HL-60 (cell line): ENCODE measurements around the gene EPS8.

Experiments
- DNase-seq, 2 experiments: peaks; one replicate each; pipeline ENCODE4 v3.0.0-alpha.2; 2010 to 2020; ENCODE audit warnings: low read depth in 1 of 2, low spot score in 1 of 2
- H3K27ac ChIP-seq: fragments of 250-450 bp; sonication (Bioruptor Pico); replicated peaks from 2 replicates; pipeline ENCODE4 v1.5.1; 2020; ENCODE audit warnings: mild to moderate bottlenecking, moderate library complexity
- H3K27me3 ChIP-seq: fragments of 250-450 bp; sonication (Bioruptor Pico); 2 replicates; pipeline ENCODE4 v1.5.1; 2021; ENCODE audit warnings: mild to moderate bottlenecking, moderate library complexity; ENCODE audit not compliant: insufficient read depth, poor library complexity, severe bottlenecking
- H3K4me3 ChIP-seq: replicated peaks from 2 replicates; pipeline ENCODE4 v1.5.1; 2011; ENCODE audit warnings: mild to moderate bottlenecking, control low read depth, low read length; ENCODE audit not compliant: insufficient read depth
- CTCF ChIP-seq: IDR thresholded peaks from one replicate; pipeline ENCODE4 v1.5.1; 2011; ENCODE audit warnings: low read length, control low read depth, inconsistent platforms; ENCODE audit not compliant: insufficient read depth
- GABPA ChIP-seq: IDR thresholded peaks from 2 replicates; pipeline ENCODE4 v1.6.1; 2012; ENCODE audit warnings: low read depth
- POLR2AphosphoS5 ChIP-seq: IDR thresholded peaks from 2 replicates; pipeline ENCODE4 v1.6.1; 2012; ENCODE audit warnings: low read depth
- REST ChIP-seq: IDR thresholded peaks from 2 replicates; pipeline ENCODE4 v1.6.1; 2012; ENCODE audit warnings: low read depth; ENCODE audit not compliant: insufficient replicate concordance
- SPI1 ChIP-seq: IDR thresholded peaks from 2 replicates; pipeline ENCODE4 v1.6.1; 2012; ENCODE audit warnings: low read depth, mild to moderate bottlenecking, borderline replicate concordance

Gene EPS8

DNA sequence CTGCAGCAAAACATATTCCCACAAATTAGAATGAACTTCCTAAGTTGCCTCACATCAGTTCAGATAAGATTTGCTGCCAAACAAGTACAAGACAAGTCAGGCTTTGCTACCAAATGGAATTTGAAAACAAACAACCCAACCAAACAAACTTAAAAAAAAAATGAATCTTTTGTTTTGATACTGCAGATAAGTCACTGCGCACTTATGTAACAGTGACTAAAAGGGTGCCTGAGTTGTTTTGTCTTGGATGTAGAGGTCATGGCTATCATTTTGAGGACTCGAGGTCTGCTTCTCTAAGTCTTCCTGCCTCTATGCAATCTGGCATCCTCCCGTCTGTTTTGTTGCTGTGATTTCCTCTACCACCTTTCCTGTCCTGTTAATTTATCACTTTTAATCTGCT is 11.1 kb upstream of the EPS8 start:
- H3K4me3 ChIP-seq, result no peak overlapping the region
- TF ChIP-seq POLR2AphosphoS5, result no peak
- TF ChIP-seq SPI1, result no peak
- no peak for TF ChIP-seq GABPA
- TF ChIP-seq CTCF, result no peak
- TF ChIP-seq REST, result no peak
- no peak overlapping the region for H3K27ac ChIP-seq
- no peak for DNase-seq
- H3K27me3 ChIP-seq, result no peaks in the 10 kb centered on the region

DNA sequence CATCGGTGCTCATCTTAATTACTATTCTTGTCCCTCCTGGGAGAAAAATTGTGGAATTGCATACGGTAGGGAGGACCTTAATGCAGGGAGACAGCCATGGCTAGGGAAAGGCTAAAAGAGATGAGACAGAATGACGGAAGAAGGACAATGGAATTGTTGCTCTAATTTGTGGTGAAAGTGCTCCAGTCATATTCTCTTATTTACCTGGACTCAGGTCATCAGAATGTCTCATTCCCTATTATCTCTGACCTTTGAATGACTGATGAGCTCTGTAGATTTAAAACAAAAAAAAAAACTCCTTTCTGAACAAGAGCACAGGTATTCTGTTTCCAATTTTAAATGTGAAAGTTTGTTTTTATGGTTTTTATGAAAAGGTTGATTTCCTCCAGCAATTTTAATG is 8.6 kb upstream of the EPS8 start:
- Histone ChIP-seq H3K27ac (no peak overlapping the region), H3K27me3 (no peaks in the 10 kb centered on the region), H3K4me3 (no peak overlapping the region)
- TF ChIP-seq REST, result no peak
- TF ChIP-seq GABPA, result no peak
- no peak for TF ChIP-seq SPI1
- no peak for TF ChIP-seq CTCF
- TF ChIP-seq POLR2AphosphoS5, result no peak
- DNase-seq, result no peak

DNA sequence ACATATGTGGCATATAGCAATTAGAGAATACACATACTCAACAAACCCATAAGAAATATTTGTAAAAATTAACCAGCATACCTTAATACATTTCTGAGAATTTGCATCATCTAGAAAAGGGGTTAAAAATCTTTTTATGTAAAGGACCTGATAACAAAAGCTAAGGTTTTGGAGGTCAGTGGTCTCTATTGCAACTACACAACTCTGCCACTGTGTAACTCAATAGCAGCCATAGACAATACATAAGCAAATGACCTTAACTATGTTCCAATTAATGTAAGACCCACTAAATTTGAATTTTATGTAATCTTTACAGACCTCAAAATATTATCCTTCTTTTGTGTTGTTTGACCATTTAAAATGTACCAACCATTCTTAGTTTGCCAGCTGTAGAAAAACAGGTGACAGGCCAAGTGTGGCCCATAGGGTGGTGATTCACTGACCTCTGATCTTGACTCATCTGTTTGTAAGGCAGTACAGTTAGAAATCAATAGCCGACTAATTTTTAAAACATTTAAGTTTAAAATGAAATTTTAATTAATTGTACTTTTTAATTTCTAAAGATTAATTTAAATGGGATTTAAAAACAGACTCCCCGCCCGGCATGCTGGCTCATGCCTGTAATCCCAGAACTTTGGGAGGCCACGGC is 7.4 kb upstream of the EPS8 start:
- no peaks in the 10 kb centered on the region for H3K27me3 ChIP-seq
- no peak overlapping the region for H3K27ac ChIP-seq
- DNase-seq, result no peak
- no peak for TF ChIP-seq SPI1
- TF ChIP-seq GABPA, result no peak
- no peak for TF ChIP-seq REST
- no peak for TF ChIP-seq CTCF
- no peak overlapping the region for H3K4me3 ChIP-seq
